ENCODE results near the gene CALHM1.
"Not testable (repeated sequence)": the region's sequence is repeated elsewhere in the genome, so short reads cannot be mapped to it uniquely, and the experiment has no call there.

Gene CALHM1

DNA sequence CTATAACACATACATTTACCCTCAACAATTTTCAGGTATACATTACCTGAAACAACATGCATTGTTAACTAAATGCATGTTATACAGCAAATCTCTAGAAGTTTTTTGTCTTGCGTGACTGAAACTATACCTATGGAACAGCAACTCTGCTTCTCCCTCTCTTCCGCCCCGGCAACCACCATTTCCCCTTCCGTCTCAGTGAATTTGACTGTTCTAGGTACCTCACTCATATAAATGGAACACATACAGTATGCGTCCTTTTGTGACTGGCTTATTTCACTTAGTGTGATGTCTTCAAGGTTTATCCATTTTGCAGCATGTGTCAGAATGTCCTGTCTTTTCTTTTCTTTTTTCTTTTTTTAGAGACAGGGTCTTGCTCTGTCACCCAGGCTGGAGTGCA lies 29.1 kb downstream of the CALHM1 start:
- DNase-seq (ENCODE audit: low spot score): no peak

- DNase-seq (ENCODE audit: low spot score): no peak
These were observed 29.6 kb downstream of the CALHM1 start for GRCh38 chr10:103428989-103429643.

DNA sequence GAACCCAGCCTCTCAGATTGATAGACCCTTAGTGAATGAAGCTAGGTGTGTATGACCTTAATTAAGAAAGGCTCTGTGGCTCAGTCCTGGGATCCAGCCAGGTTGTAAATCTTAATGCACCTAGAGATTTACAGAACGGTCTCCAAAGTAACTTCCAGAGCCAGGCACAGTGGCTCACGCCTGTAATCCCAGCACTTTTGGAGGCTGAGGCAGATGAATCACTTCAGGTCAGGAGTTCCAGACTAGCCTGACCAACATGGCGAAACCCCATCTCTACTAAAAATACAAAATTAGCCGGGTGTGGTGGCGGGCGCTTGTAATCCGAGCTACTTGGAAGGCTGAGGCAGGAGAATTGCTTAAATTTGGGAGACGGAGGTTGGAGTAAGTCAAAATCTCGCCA lies 30.8 kb downstream of the CALHM1 start:
- DNase-seq (ENCODE audit: low spot score): no peak

DNA sequence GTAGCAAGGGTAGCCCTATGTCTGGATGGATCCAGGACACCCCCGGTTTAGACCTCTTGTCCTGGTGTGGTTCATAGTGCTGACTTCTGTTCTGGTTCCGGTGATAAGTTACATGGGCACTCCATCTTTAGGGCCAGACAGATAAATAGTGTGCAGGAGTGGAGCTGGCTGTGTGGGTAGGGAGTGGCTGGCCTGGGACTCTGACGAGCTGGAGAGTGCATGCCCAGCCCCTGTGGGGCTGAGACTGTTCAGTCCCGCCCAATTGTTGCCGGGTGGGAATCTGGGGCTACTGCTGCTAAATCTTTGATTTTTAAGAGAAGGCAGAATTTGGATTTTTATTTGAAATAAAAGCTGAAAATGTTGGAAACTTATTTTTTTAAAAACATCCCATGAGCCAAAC lies 35.0 kb downstream of the CALHM1 start:
- DNase-seq (ENCODE audit: low spot score): no peak

DNA sequence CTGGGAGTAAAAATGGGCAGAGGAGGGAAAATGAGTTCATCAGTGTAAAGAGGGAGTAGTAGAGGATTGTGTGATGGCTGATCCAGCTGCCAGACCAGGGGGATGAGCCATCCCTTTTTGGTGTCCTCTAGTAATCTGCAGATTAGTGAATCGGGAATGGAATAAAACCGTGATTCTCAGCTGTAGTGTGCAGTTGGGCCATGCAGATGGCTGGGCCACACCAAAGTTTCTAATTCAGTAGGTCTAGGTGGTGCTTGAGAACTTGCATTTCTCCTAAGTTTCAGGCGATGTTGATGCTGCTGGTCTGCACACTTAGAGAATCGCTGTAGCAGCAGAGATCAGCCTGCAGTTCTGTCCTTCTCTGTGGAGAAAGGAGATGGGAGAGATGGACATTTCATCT lies 39.6 kb downstream of the CALHM1 start:
- no peak for DNase-seq (ENCODE audit: low spot score)

- no peak for DNase-seq (ENCODE audit: low spot score)
These were observed 41.1 kb downstream of the CALHM1 start for GRCh38 chr10:103417601-103418000.

- DNase-seq (ENCODE audit: low spot score): not testable (repeated sequence)
These were observed 41.6 kb downstream of the CALHM1 start for GRCh38 chr10:103417148-103417469.

DNA sequence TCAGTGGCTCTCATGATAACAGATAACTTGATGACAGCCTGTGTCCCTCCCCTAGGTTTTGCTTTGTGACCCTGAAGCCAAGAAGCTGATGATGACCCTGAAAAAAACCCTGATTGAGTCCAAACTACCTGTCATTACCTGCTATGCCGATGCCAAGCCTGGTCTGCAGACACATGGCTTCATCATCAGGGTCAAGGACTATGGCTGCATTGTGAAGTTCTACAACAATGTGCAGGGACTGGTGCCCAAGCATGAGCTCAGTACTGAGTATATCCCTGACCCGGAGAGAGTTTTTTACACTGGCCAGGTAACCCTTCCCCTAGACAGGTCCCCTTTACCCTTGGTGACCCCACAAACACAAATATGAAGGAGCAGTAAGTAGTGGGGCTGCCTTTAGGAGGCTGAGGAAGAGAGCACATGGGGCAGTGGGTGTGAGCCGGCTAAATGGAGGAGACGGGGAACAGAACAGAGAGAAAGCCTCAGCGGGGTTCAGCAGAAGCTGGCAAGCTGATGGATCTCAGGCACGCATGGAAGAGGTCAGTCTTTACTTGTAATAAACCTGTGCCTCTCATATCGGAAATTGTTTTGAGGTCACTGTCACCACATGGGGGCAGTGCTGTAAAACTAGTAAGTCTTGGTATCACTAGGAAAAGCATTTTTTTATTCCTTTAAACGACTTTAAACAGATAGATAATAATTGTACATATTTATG lies 42.1 kb downstream of the CALHM1 start:
- peak; percentile 40 for DNase-seq (ENCODE audit: low spot score)

DNA sequence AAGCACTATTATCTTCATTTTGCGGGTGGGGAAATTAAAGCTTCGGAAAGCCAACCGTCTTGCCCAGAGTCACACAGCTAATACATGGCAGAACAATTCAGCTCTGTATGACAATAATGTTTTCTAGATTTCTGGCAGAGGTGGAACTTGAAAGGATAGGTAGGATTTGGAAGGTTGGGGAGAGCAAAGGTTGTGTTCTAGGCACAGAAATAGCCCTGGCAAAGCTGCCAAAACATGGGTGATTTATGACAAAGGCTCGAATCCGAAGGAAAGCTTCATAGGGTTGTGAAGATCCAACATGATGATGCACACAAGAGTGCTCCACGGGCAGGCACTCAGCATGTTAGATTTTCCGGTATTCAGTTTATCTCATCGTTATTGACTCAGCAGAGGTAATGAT lies 43.1 kb downstream of the CALHM1 start:
- DNase-seq (ENCODE audit: low spot score): no peak

DNA sequence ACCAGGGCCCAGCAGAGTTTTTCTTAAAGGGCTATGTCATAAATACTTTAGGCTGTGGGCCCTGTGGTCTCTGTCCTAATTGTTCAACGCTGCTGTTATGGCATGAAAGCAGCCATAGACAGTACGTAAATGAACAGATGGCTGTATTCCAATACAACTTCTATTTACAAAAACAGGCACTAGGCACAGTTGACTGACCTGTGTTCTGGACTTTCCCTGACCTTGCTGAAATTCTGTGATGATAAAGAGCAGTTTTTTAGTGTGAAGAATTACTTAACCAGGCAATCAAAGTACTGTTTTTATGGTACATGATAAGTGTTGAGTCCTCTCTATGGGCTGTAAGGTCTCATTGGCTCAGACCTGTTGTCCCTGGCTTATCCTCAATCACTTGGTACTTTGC lies 45.1 kb downstream of the CALHM1 start:
- DNase-seq (ENCODE audit: low spot score): no peak

All from germinal center (tissue), 1 donor.